Mammary epithelial cell (primary cell): ENCODE data around the gene MGAT4A.

ENCODE experiments used
- EZH2 ChIP-seq: IDR thresholded peaks from 2 replicates; pipeline ENCODE4 v1.6.1; 2012; ENCODE audit warnings: low read length, inconsistent platforms, borderline replicate concordance
- TF ChIP-seq, protein P1 (sequence below), 2 donors: IDR thresholded peaks in 1 of 2; conservative IDR thresholded peaks in 1 of 2; 2 replicates each; pipeline ENCODE4 v1.5.1; 2011 to 2012; ENCODE audit warnings: inconsistent platforms in 2 of 2, low read length in 2 of 2, mild to moderate bottlenecking in 2 of 2, control low read depth in 1 of 2, low read depth in 1 of 2; ENCODE audit not compliant: insufficient read depth in 1 of 2; ENCODE audit errors: extremely low read depth in 1 of 2

DNA sequence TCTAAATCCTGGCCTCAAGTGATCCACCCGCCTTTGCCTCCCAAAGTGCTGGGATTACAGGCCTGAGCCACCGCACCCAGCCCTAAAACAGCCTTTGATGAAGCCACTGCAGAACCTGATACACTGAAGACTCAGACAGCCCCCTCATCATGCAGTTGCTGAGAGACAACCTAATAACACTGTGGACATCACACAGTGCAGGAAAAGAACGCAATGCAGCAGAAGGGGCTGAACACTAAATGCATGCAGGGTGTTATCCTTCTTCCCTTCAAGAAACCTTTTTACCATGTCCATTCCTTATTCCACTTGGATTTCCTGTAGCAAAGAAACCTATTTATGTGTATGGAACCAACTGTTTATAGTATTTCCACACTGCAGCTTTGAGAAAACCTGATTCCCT, 35.7 kb downstream of the MGAT4A start:
- TF ChIP-seq, protein P1, sequence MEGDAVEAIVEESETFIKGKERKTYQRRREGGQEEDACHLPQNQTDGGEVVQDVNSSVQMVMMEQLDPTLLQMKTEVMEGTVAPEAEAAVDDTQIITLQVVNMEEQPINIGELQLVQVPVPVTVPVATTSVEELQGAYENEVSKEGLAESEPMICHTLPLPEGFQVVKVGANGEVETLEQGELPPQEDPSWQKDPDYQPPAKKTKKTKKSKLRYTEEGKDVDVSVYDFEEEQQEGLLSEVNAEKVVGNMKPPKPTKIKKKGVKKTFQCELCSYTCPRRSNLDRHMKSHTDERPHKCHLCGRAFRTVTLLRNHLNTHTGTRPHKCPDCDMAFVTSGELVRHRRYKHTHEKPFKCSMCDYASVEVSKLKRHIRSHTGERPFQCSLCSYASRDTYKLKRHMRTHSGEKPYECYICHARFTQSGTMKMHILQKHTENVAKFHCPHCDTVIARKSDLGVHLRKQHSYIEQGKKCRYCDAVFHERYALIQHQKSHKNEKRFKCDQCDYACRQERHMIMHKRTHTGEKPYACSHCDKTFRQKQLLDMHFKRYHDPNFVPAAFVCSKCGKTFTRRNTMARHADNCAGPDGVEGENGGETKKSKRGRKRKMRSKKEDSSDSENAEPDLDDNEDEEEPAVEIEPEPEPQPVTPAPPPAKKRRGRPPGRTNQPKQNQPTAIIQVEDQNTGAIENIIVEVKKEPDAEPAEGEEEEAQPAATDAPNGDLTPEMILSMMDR (conservative IDR thresholded peaks at IDR 0.05 in 1 of 2, IDR thresholded peaks at IDR 0.05 in 1 of 2; ENCODE audit: extremely low read depth in 1 of 2, insufficient read depth in 1 of 2, low read depth in 1 of 2, low read length in 2 of 2), result no peak
- TF ChIP-seq EZH2, result no peak
